GM18507 (cell line): ENCODE data around the gene SYTL3.
A peak's percentile ranks its signal among the peaks of the same experiment; 100 is the strongest.
"Not testable (repeated sequence)": the region's sequence is repeated elsewhere in the genome, so short reads cannot be mapped to it uniquely, and the experiment has no call there.

Experiments
- DNase-seq: peaks from one replicate; pipeline ENCODE4 v3.0.0; 2011; ENCODE audit warnings: low read depth; ENCODE audit not compliant: insufficient read length; ENCODE audit errors: extremely low spot score
- FAIRE-seq: peaks from 2 replicates; lab custom pipeline; 2011; peaks lifted over from hg19 to GRCh38; lab: Jason Lieb, UNC

The SYTL3 gene

DNA sequence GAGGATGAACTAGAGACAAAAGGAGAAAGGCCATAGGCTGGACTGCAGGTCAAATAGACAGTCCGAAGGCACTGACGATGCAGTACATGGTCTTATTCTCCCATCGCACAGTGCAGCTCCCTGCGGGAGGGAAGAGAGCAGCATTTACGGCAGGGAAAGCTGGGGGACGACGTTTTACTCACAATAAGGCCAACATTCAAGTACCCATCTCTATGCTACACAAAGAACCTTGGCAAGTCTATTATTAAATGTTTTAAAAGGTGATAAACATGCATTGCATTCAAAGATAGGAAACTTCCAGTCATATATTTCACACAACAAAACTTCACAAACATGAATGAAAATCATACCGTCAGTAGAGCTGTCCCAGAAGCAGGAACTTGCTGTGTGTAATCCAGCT is 13.1 kb upstream of the SYTL3 start:
- DNase-seq = no peak
- FAIRE-seq = no peak

DNA sequence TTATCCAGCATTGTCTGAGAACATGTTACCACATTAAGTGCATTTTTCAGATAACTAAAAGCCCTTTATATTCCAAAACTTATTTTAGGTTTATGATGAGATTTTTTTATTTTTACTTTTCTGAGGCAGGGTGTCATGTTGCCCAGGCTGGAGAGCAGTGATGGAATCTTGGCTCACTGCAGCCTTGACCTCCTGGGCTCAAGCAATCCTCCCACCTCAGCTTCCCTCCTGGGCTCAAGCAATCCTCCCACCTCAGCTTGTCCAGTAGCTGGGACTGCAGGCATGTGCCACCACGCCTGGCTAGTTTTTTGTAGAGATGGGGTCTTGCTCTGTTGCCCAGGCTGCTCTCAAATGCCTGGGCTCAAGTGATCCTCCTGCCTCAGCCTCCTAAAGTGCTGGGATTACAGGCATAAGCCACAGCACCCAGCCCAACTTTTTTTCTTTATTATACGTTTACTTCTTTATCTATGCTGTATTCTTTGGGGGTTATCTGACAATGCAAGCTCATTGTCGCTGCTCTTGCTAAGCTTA is 11.5 kb upstream of the SYTL3 start:
- no peak for FAIRE-seq
- no peak for DNase-seq

GRCh38 chr6:158639056-158639455 is 10.8 kb upstream of the SYTL3 start:
- FAIRE-seq (no peak), DNase-seq (no peak)

GRCh38 chr6:158640519-158640918 is 9.3 kb upstream of the SYTL3 start:
- DNase-seq (no peak), FAIRE-seq (no peak)

- no peak for FAIRE-seq
- DNase-seq = no peak
Observed at GRCh38 chr6:158642097-158642601, 7.7 kb upstream of the SYTL3 start.

- DNase-seq = no peak
- no peak for FAIRE-seq
Observed at GRCh38 chr6:158643836-158644230, 6.0 kb upstream of the SYTL3 start.

- FAIRE-seq (peak; percentile 91), DNase-seq (peak; percentile 80)
Observed at GRCh38 chr6:158644231-158645063, 5.4 kb upstream of the SYTL3 start, which contains the start of gene DYNLT1. TSS of gene DYNLT1 (minus strand) at chr6:158644743. CDS start at chr6:158644708, 35 bp downstream.

DNA sequence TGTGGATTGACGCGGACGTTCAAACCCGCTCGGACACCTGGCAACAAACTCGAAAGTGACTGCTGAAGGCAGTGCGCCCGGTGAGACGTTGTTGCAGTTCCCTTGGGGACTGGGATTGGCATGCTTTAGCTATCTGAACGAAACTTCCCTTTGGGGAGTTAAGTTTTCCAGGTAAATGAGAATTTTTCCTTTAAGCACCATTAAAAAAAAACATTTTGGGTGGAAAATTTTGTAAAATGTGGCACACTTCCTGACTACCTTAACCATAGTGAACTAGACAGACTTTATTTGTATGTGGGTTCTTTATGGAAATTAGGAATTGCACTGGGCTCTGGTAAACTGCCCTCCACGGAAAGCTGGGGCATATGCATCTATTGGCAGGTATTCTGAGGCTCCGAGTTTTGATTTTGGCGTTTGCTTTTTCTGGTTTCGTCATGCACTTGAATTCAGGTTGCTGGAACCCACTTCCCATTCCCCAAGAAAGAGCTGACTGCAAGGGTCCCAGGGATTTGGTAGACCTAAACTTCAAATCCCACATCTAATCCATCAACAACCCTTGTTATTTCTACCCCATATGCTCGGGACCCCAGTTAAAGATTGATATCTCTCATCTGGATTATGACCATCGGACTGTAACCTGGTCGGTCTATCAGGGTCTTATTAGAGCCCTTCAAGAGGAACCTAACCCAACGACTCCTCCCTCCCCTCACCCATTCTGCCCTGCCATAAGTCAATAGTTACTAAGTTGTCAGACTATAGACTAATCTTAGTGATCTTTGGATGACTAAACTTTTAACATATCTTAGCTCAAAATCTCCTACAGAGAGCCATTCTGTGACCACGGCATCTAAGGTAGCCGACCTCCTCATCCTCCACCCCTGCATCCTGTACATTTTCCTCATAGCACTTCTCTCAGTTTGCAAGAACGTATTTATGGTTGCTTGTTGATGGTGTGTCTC is 4.5 kb upstream of the SYTL3 start:
- FAIRE-seq (no peak), DNase-seq (no peak)

DNA sequence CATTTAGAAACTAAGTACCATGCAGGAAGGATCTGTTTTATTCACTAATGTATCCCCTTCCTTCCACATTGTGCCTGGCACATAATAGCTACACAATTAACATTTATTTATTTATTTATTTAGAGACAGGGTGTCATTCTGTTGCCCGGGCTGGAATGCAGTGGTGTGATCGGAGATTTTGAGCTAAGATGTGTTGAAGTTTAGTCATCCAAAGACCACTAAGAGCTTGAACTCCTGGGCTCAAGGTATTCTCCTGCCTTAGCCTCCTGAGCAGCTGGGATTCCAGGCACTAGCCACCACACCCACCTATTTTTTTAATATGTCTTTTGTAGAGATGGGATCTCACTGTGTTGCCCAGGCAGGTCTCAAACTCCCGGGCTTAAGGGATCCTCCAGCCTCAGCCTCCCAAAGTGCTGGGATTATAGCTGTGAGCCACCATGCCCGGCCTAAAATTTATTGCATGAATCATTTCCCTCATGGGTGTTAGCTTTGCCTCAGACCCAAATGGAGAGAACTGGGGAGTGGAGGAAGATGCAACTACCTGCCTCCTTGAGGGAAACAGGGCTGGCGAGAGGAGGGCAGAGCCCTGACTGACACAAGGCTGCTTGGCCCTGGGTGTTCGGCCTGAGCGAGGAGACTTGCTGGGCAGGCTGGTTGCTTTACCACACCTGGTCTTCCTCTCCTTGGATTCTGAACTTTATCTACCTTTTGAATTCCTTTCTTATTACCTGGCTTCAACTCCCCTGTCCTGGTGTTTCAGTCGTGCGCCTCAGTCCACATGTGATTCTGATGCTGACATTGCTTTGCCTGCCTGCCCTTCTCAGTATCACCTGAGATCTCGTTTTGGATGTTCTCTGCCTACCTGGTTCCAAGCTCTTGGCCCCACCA is 3.6 kb upstream of the SYTL3 start:
- no peak for DNase-seq
- FAIRE-seq = no peak

GRCh38 chr6:158647501-158647900 is 2.4 kb upstream of the SYTL3 start:
- no peak for FAIRE-seq
- no peak for DNase-seq

DNA sequence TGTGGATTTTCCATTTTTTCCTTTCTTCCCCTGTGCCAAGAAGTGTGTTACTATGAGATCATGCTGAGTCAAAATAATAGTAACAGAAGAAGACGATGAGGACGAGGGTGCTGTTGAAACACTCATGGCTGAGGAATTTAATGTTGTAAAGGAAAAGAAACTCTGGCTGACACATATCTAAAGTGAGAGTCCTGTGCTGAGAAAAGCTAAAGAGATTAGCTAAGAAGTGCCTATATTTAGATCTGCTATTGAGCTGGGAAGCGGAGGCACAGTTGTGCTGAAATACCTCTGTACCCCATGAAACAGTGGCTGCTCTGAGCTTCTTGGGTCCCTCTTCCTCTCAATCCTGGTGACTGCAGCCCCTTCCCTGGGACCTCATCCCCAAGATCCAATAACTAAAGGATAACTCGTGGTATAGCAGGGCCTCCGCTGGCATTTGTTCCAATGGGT is 1.1 kb upstream of the SYTL3 start:
- peak; percentile 86 for FAIRE-seq
- DNase-seq = no peak

DNA sequence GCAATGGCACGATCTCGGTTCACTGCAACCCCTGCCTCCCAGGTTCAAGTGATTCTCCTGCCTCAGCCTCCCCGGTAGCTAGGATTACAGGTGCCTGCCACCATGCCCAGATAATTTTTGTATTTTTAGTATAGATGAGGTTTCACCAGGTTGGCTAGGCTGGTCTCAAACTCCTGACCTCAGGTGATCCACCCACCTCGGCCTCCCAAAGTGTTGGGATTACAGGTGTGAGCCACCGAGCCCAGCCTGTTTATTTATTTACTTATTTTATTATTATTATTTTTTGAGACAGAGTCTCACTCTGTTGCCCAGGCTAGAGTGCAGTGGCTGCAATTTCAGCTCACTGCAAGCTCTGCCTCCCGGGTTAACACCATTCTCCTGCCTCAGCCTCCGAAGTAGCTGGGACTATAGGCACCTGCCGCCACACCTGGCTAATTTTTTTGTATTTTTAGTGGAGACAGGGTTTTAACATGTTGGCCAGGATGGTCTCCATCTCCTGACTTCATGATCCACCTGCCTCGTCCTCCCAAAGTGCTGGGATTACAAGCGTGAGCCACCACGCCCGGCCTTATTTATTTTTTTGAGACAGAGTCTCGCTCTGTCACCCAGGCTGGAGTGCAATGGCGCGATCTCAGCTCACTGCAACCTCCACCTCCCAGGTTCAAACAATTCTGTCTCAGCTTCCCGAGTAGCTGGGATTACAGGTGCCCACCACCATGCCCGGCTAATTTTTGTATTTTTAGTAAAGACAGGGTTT is 2.3 kb downstream of the SYTL3 start:
- FAIRE-seq, DNase-seq: not testable (repeated sequence)

- peak; percentile 85 for FAIRE-seq
Observed at GRCh38 chr6:158653577-158654354, 3.9 kb downstream of the SYTL3 start.

GRCh38 chr6:158654498-158654897 is 4.6 kb downstream of the SYTL3 start:
- DNase-seq (no peak), FAIRE-seq (no peak)

More at GRCh38 chr6:158653577-158654354, 3.9 kb downstream of the SYTL3 start:
- DNase-seq = no peak

- DNase-seq (no peak), FAIRE-seq (no peak)
Observed at GRCh38 chr6:158654960-158655489, 5.2 kb downstream of the SYTL3 start.

- DNase-seq = no peak
- no peak for FAIRE-seq
Observed at GRCh38 chr6:158655569-158656450, 6.0 kb downstream of the SYTL3 start.
